ENCODE data around the gene FAM89B.
A peak's percentile ranks its signal among the peaks of the same experiment; 100 is the strongest.
"Not testable (repeated sequence)": the region's sequence is repeated elsewhere in the genome, so short reads cannot be mapped to it uniquely, and the experiment has no call there.

FAM89B gene

GRCh38 chr11:65558002-65558929 is 14.1 kb upstream of the FAM89B start, which contains the start of gene LTBP3:
LTBP3 (minus strand) TSS chr11:65558359; CDS start chr11:65557959, 400 bp downstream.
- DNase-seq = peak; percentile 67

DNA sequence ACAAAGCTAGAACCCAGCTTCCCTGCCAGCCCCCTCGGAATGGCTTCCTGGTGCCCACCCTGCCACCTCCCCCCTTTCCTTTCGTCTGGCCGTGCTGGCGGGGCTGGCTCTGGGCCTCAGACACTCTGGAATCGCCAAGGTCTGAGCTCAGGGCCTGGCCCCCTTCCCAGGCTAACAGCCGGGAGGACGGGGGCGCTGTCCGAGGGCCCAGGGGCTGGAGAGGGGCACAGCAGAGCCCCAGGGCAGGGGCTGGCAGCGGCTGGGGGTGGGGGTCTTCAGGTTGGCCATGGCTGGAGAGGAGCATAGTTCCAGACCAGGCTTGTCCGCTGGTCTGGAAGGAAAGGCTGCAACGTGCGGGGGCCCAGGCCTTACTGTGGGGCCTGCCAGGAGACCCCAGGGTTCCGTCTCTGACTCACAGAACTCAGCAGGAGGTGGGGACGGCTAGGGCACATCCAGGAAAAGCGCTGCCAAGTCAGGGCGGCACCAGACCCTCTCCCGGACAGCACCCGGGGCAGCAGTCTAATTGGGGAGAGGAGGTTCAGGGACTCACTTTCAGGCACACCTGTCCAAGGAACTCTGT is 13.3 kb upstream of the FAM89B start:
- DNase-seq = no peak

DNA sequence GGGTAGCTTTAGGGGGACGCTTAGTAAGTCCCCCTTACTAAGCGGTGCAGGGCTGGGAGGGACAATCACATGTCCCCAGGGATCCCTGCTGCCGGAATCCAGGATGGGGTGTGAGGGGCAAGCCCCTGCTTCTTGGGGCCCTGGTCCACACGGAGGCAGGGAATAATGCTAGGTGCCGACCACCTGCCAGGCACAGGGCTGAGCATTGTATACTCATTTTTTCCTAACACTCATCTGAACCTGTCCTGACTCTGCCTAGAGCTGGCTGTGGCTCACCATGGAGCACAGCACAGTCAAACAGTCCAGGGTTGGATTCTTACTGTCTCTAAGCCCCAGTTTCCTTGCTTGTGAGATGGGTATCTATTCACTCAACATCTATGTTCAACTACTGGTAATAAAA is 12.8 kb upstream of the FAM89B start:
- no peak for DNase-seq

GRCh38 chr11:65559951-65560537 is 12.3 kb upstream of the FAM89B start:
- DNase-seq = peak; percentile 48

GRCh38 chr11:65560555-65561418 is 11.6 kb upstream of the FAM89B start:
- no peak for DNase-seq

DNA sequence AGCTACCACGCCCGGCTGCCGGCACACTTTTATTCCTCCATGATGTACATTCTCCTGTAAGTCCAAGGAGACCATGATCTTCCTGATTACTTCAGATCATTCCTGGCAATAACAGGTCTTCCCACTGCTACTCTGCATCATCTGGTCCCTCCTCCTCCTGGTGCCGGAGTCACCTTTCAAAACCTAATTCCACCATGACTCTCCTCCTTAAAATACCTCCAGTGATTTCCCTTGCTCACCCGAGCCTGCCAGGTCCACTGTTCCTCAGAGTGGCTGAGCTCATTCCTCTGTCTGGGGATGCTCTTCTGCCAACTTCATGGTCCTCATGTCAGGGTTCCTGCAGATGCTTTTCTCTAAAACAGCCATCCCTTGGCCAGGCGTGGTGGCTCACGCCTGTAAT is 10.3 kb upstream of the FAM89B start:
- DNase-seq = no peak

GRCh38 chr11:65562788-65563187 is 9.6 kb upstream of the FAM89B start:
- DNase-seq = no peak

- DNase-seq = no peak
These were observed 8.7 kb upstream of the FAM89B start for GRCh38 chr11:65563601-65564000.

DNA sequence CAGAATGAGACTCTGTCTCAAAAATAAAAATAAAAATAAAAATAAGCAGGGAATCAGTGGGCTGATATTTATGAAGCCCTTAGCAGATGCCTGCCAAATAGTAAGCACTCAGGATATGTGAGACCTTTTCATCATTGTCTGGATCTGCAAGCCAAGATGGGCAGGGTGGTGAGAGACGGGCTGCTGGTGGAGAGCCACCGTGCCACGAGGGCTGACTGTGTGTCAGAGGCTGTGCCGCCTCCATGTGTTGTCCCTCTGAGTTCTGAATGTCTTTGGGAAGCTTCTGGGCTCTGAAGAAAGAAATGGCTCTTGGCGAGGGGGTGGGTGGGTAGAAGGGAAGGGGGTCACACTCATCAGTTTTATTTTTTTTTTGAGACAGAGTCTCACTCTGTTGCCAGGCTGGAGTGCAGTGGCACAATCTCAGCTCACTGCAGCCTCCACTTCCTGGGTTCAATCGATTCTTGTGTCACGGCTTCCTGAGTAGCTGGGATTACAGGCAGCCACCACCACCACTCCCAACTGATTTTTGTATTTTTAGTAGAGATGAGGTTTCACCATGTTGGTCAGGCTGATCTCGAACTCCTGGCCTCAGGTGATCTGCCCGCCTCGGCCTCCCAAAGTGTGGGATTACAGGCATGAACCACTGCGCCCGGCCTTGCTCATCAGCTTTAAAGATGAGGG is 7.3 kb upstream of the FAM89B start:
- not testable (repeated sequence) for DNase-seq

- no peak for DNase-seq
These were observed 6.5 kb upstream of the FAM89B start for GRCh38 chr11:65565624-65566453.

DNA sequence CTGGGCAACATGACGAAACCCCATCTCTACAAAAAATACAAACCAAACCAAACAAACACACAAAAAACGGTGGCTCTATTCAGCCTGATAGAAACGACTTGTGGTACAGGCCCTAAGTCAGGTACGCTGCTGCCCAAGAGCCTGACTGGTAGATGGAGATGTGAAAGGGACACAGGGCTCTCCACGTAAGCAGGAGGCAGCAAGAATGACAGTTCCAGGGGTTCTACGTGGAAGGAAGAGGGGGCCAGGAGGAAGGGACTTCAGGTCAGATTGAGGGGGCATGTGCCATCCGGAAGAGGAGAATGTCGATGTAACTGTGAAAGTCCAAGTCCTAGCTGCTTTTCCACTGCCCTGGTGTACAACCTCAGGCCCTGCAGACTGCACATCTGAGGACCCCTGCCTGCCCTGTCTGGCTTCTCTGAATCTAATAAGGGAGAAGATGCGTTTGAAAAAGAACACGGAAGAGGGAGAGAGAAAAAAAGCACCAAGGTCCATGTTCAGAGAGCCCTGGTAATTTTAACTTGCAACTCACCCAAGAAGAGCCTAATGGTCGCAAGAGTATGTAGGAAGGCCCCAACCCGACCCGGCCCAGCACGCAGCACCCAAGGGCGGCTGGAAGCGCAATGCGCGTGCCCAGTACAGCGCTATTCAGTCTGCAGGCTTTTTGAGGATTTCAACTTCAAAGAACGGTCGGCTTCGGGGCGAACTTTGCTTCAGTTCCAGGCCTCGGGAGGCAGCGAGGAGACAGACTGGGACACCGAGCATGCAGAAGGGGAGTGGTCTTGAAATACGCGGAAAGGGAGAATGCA is 3.0 kb upstream of the FAM89B start:
- DNase-seq = no peak

DNA sequence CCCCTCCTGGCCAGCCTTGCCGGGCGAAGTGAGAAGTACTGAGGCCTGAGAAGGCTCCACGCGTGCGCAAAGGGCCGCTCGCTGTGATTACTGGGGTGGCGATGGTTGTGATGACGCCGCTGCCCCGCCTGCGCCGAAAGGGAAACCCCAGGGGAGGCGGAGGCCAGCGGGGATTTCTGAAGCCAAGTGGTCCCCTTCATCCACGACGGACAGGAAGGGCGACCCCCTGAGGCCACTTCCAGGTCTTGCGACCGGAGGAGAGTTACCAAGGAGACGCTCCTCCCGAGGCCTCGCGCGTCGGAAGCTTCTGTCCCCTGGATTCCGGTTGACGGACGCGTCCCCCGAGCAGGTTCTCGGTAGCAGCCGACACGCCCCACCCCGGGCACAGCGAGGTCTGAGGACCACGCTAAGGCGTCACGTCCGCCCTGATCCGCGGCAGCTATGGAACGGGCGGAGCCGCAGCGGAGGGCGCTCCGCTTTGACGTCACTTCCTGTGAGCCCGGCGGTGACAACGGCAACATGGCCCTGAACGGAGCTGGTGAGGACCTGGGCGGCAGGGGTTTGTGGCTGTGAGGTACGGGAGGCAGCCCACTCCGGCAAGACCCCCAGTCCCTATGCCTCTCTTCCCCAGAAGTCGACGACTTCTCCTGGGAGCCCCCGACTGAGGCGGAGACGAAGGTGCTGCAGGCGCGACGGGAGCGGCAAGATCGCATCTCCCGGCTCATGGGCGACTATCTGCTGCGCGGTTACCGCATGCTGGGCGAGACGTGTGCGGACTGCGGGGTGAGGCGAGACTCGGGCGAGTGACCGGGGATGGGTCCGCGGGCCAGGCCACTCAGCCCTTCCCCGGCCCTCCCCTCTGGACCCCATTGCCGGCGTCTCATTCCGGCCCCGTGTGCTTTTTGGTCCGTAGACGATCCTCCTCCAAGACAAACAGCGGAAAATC is 2.1 kb upstream of the FAM89B start, which contains the start of gene ZNRD2:
Gene ZNRD2, plus strand, starts transcription at position 505 of the 946 bp plus-strand sequence. Its CDS starts 15 bp downstream, at position 520.
- peak; percentile 97 for DNase-seq

DNA sequence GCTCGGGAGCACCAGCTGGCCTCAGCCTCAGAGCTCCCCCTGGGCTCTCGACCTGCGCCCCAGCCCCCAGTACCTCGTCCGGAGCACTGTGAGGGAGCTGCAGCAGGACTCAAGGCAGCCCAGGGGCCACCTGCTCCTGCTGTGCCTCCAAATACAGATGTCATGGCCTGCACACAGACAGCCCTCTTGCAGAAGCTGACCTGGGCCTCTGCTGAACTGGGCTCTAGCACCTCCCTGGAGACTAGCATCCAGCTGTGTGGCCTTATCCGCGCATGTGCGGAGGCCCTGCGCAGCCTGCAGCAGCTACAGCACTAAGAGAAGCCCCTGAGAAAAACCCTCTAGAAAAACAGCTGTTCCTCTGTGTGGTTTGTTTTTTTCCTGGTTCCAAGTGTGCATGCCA is 918 bp upstream of the FAM89B start:
- no peak for DNase-seq

GRCh38 chr11:65571940-65572339 is 398 bp upstream of the FAM89B start:
- no peak for DNase-seq

DNA sequence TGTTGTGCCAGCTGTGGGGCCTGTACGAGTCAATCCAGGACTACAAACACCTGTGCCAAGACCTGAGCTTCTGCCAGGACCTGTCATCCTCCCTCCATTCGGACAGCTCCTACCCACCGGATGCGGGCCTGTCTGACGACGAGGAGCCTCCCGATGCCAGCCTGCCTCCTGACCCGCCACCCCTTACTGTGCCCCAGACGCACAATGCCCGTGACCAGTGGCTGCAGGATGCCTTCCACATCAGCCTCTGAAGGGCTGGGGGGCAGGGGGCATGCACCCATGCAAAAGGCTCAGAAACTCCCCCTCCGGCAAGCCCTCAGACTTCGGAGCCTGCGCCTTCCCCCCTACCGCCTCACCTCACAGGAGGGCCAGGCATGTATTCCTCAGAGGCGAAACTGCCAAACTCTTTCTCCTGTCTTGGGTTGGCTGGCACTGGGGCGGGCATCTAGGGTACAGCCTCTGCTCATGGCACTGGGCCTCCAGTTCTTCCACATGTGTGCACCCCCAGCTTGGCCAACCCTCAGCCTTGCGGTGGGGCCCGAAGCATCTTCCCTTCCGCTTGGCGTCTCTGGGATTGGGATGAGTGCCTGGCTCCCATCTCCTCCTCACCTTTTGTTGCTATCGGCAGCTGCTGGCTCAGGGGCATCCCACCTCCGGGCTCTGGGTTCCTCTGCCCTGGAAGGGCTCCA is 1.2 kb downstream of the FAM89B start:
- no peak for DNase-seq

- DNase-seq = peak; percentile 74
These were observed 1.9 kb downstream of the FAM89B start for GRCh38 chr11:65574109-65574810.

- no peak for DNase-seq
These were observed 2.7 kb downstream of the FAM89B start for GRCh38 chr11:65574811-65575567.
